GM23338 (cell line): ENCODE data around the gene ECHDC3. TPM values are rescaled to one million over a fixed set of nuclear protein-coding genes. Genes with fewer than 3 reads are reported as not detected.

Experiments used
- ATAC-seq: fragments of 200-7000 bp; cut with Tn5 transposase; 3 replicates; pipeline ENCODE4 v1.9.1; 2020
- DNase-seq: peaks from one replicate; pipeline ENCODE4 v3.0.0-alpha.2; 2015; ENCODE audit warnings: low spot score
- H2AFZ ChIP-seq: fragments of 200-600 bp; sonication (generic); 2 replicates; pipeline ENCODE4 v1.8.0; 2016; ENCODE audit warnings: antibody characterized with exemption, mild to moderate bottlenecking, moderate library complexity
- H3F3A ChIP-seq: fragments of 200-600 bp; sonication (generic); replicated peaks from 2 replicates; pipeline ENCODE4 v1.8.0; 2017; ENCODE audit warnings: antibody characterized with exemption, mixed run types, low read depth
- H3K27ac ChIP-seq: fragments of 200-600 bp; sonication (generic); 2 replicates; pipeline ENCODE4 v1.6.1; 2016; ENCODE audit warnings: low read depth
- H3K27me3 ChIP-seq: fragments of 200-600 bp; sonication (generic); 2 replicates; pipeline ENCODE4 v1.8.0; 2016; ENCODE audit warnings: mild to moderate bottlenecking, mixed run types, moderate library complexity; ENCODE audit not compliant: insufficient read depth
- H3K36me3 ChIP-seq: fragments of 200-600 bp; sonication (generic); 2 replicates; pipeline ENCODE4 v1.8.0; 2016; ENCODE audit warnings: mild to moderate bottlenecking; ENCODE audit not compliant: insufficient read depth
- H3K4me1 ChIP-seq: fragments of 200-600 bp; sonication (generic); 2 replicates; pipeline ENCODE4 v1.8.0; 2016; ENCODE audit warnings: mild to moderate bottlenecking, moderate library complexity; ENCODE audit not compliant: insufficient read depth
- H3K4me2 ChIP-seq: fragments of 200-600 bp; sonication (generic); 2 replicates; pipeline ENCODE4 v1.7.1; 2017; ENCODE audit warnings: mixed run types
- H3K4me3 ChIP-seq: fragments of 200-600 bp; sonication (generic); 2 replicates; pipeline ENCODE4 v1.6.1; 2016; ENCODE audit warnings: mixed run types
- H3K79me2 ChIP-seq: fragments of 200-600 bp; sonication (generic); replicated peaks from 2 replicates; pipeline ENCODE4 v1.8.0; 2017; ENCODE audit warnings: mild to moderate bottlenecking; ENCODE audit not compliant: insufficient read depth
- H3K9me2 ChIP-seq: fragments of 200-600 bp; sonication (generic); 2 replicates; pipeline ENCODE4 v1.8.0; 2017; ENCODE audit not compliant: insufficient read depth
- H4K20me1 ChIP-seq: fragments of 200-600 bp; sonication (generic); replicated peaks from 2 replicates; pipeline ENCODE4 v1.8.0; 2017; ENCODE audit warnings: mild to moderate bottlenecking; ENCODE audit not compliant: insufficient read depth
- H3K27ac Mint-ChIP-seq: 2 replicates; pipeline ENCODE4 v1.8.0; 2020; ENCODE audit warnings: inconsistent platforms, mild to moderate bottlenecking, moderate library complexity, mixed read lengths
- H3K27me3 Mint-ChIP-seq: 3 replicates; pipeline ENCODE4 v1.8.0; 2022; ENCODE audit warnings: low read depth, mild to moderate bottlenecking, moderate library complexity, mixed read lengths, inconsistent platforms; ENCODE audit not compliant: insufficient read depth, poor library complexity
- H3K36me3 Mint-ChIP-seq: 3 replicates; pipeline ENCODE4 v1.8.0; 2021; ENCODE audit warnings: low read depth, mild to moderate bottlenecking, inconsistent platforms, moderate library complexity, mixed read lengths
- H3K4me1 Mint-ChIP-seq: 3 replicates; pipeline ENCODE4 v1.8.0; 2020; ENCODE audit warnings: mild to moderate bottlenecking, inconsistent platforms, mixed read lengths
- H3K4me3 Mint-ChIP-seq: 3 replicates; pipeline ENCODE4 v1.8.0; 2021; ENCODE audit warnings: moderate library complexity, mild to moderate bottlenecking, inconsistent platforms, mixed read lengths
- H3K9me3 Mint-ChIP-seq: 3 replicates; pipeline ENCODE4 v1.8.0; 2020; ENCODE audit warnings: moderate library complexity, mild to moderate bottlenecking, inconsistent platforms, mixed read lengths
- CTCF ChIP-seq, 2 experiments: fragments of 200-600 bp in 1 of 2; sonication (generic) in 1 of 2; conservative IDR thresholded peaks; 2 replicates each; pipeline versions ENCODE4 v1.5.1 to v1.6.1; 2016 to 2017; ENCODE audit warnings: antibody characterized with exemption in 2 of 2, low read depth in 2 of 2, mild to moderate bottlenecking in 2 of 2, moderate library complexity in 1 of 2
- ETS1 ChIP-seq: IDR thresholded peaks from 2 replicates; pipeline ENCODE4 v1.6.1; 2016; ENCODE audit warnings: antibody characterized with exemption
- EZH2 ChIP-seq: fragments of 200-600 bp; sonication (generic); IDR thresholded peaks from one replicate; pipeline ENCODE4 v1.8.0; 2017; ENCODE audit warnings: antibody characterized with exemption, mild to moderate bottlenecking, low read depth; ENCODE audit not compliant: unreplicated experiment
- JUNB ChIP-seq: IDR thresholded peaks from one replicate; pipeline ENCODE4 v1.6.1; 2016; ENCODE audit warnings: antibody characterized with exemption; ENCODE audit not compliant: unreplicated experiment
- NANOG ChIP-seq: IDR thresholded peaks from 2 replicates; pipeline ENCODE4 v1.6.1; 2016; ENCODE audit warnings: antibody characterized with exemption, borderline replicate concordance
- POLR2AphosphoS5 ChIP-seq: IDR thresholded peaks from 2 replicates; pipeline ENCODE4 v1.6.1; 2016; ENCODE audit warnings: antibody characterized with exemption, low read depth
- REST ChIP-seq: IDR thresholded peaks from one replicate; pipeline ENCODE4 v1.6.1; 2018; ENCODE audit warnings: antibody characterized with exemption; ENCODE audit not compliant: unreplicated experiment
- STAT1 ChIP-seq: IDR thresholded peaks from one replicate; pipeline ENCODE4 v1.6.1; 2016; ENCODE audit warnings: antibody characterized with exemption; ENCODE audit not compliant: unreplicated experiment
- ZNF462 ChIP-seq: fragments of 250-450 bp; sonication (Bioruptor Pico); IDR thresholded peaks from 2 replicates; pipeline ENCODE4 v1.5.0; 2020; ENCODE audit warnings: mild to moderate bottlenecking, moderate library complexity
- polyA plus RNA-seq: library from polyadenylated mRNA; unstranded; fragments of >200 nt; fragmentation: Nextera tagmentation; extraction: Ambion mirVana; gene quantifications from 2 replicates; pipeline ENCODE4 v1.2.1, GENCODE V29; 2016
- total RNA-seq: library from RNA; depleted of rRNA; stranded (reverse); fragments of >200 nt; shearing (Covaris generic); gene quantifications from 2 replicates; pipeline ENCODE4 v1.2.3, GENCODE V29; 2014

Gene ECHDC3
- total and polyA plus RNA-seq, 2 experiments from 2014 or later = 16.3 to 50.1 TPM

GRCh38 chr10:11746883-11747539 lies 4.8 kb downstream of the ECHDC3 start (continued):
- TF ChIP-seq ZNF462 (CRISPR knock-in tag) (no peak), CTCF (conservative IDR thresholded peaks at IDR 0.05; ENCODE audit: low read depth in 2 of 2) (no peak), ETS1 (no peak), STAT1 (no peak)

- no peak for ATAC-seq
- TF ChIP-seq POLR2AphosphoS5 = no peak
- no peak for TF ChIP-seq EZH2
- no peak for TF ChIP-seq REST
- no peak for TF ChIP-seq JUNB
- TF ChIP-seq STAT1 = no peak
- no peak for TF ChIP-seq NANOG
Measured at GRCh38 chr10:11748866-11749265, 6.7 kb downstream of the ECHDC3 start.

More at GRCh38 chr10:11748866-11749265, 6.7 kb downstream of the ECHDC3 start:
- H3F3A ChIP-seq = no peaks in the 10 kb centered on the region
- no peak for DNase-seq
- Mint-ChIP-seq H3K9me3 (no peaks in the 10 kb centered on the region), H3K4me3 (no peak overlapping the region), H3K36me3 (peaks cover 35% of the 10 kb centered on the region), H3K27me3 (peaks cover under 1% of the 10 kb centered on the region), H3K4me1 (no peaks in the 10 kb centered on the region), H3K27ac (no peak overlapping the region)
- H3K4me2 ChIP-seq = no peak overlapping the region
- H3K79me2 ChIP-seq = 0 out of 2 replicates have a peak, but pooled peaks cover 3% of the 10 kb centered on the region
- no peak overlapping the region for H2AFZ ChIP-seq
- H3K36me3 ChIP-seq = peaks cover 11% of the 10 kb centered on the region
- H3K4me1 ChIP-seq = no peaks in the 10 kb centered on the region
- H4K20me1 ChIP-seq = no peaks in the 10 kb centered on the region
- no peak overlapping the region for H3K27ac ChIP-seq
- H3K27me3 ChIP-seq = no peaks in the 10 kb centered on the region
- peaks cover 7% of the 10 kb centered on the region; the same call in 1 of the 2 replicates for H3K9me2 ChIP-seq
- H3K4me3 ChIP-seq = no peak overlapping the region
